Endodermal cell (in vitro differentiated cells): Measurements from ENCODE around the gene NEDD4L. TPM values are rescaled to one million over a fixed set of nuclear protein-coding genes. Genes with fewer than 3 reads are reported as not detected.
A peak's percentile ranks its signal among the peaks of the same experiment; 100 is the strongest.

Experiments used
- DNase-seq: peaks from one replicate; pipeline ENCODE4 v3.0.0-alpha.2; 2017
- H3K27ac ChIP-seq: 2 replicates; pipeline ENCODE4 v1.5.1; 2013; ENCODE audit warnings: mild to moderate bottlenecking, low read depth, low read length, moderate library complexity
- H3K27me3 ChIP-seq: 2 replicates; pipeline ENCODE4 v1.6.1; 2013; ENCODE audit warnings: mild to moderate bottlenecking, low read length, moderate library complexity; ENCODE audit not compliant: insufficient read depth, control insufficient read depth, poor library complexity, severe bottlenecking
- H3K36me3 ChIP-seq: 2 replicates; pipeline ENCODE4 v1.7.0; 2013; ENCODE audit warnings: mild to moderate bottlenecking, low read length, moderate library complexity; ENCODE audit not compliant: control insufficient read depth, insufficient read depth
- H3K4me1 ChIP-seq: one replicate; pipeline ENCODE4 v1.7.0; 2013; ENCODE audit warnings: low read length; ENCODE audit not compliant: control insufficient read depth, insufficient read depth
- H3K4me3 ChIP-seq: 2 replicates; pipeline ENCODE4 v1.5.1; 2013; ENCODE audit warnings: mild to moderate bottlenecking, low read length, moderate library complexity
- H3K9ac ChIP-seq: 2 replicates; pipeline ENCODE4 v1.6.1; 2013; ENCODE audit warnings: mild to moderate bottlenecking, low read length, moderate library complexity; ENCODE audit not compliant: poor library complexity, severe bottlenecking; ENCODE audit errors: extremely low read depth
- H3K9me3 ChIP-seq: 2 replicates; pipeline ENCODE4 v1.6.1; 2013; ENCODE audit warnings: mild to moderate bottlenecking, low read length, moderate library complexity; ENCODE audit not compliant: control insufficient read depth
- H3K27ac Mint-ChIP-seq: 2 replicates; pipeline ENCODE4 v1.8.0; 2020; ENCODE audit warnings: mixed read lengths
- H3K27me3 Mint-ChIP-seq: 2 replicates; pipeline ENCODE4 v1.8.0; 2021; ENCODE audit warnings: mild to moderate bottlenecking, mixed read lengths; ENCODE audit not compliant: insufficient read depth
- H3K36me3 Mint-ChIP-seq: 2 replicates; pipeline ENCODE4 v1.8.0; 2020; ENCODE audit warnings: low read depth, mixed read lengths
- H3K4me1 Mint-ChIP-seq: 2 replicates; pipeline ENCODE4 v1.8.0; 2020; ENCODE audit warnings: mixed read lengths
- H3K4me3 Mint-ChIP-seq: 2 replicates; pipeline ENCODE4 v1.8.0; 2020; ENCODE audit warnings: mild to moderate bottlenecking, moderate library complexity, mixed read lengths
- H3K9me3 Mint-ChIP-seq: 2 replicates; pipeline ENCODE4 v1.8.0; 2020; ENCODE audit warnings: mild to moderate bottlenecking, mixed read lengths
- WGBS, 2 experiments: methylation state at CpG; one replicate each; pipeline versions ENCODE4 v1.1.5 to v1.1.7; 2013; ENCODE audit warnings: missing lambda C conversion rate in 2 of 2, mixed read lengths in 1 of 2; ENCODE audit not compliant: insufficient coverage in 1 of 2, insufficient read length in 1 of 2; 5-methylcytosine and 5-hydroxymethylcytosine counted together
- total RNA-seq, 2 donors: library from RNA; stranded (reverse); fragmentation: NEBNext Ultra II Directional in 1 of 2; extraction: Animal tissue kit (Norgen Biotek cat#: 25700) in 1 of 2; gene quantifications; 2 replicates in 1 of 2; 3 replicates in 1 of 2; pipeline ENCODE4 v1.2.1, GENCODE V29; 2021
- TF ChIP-seq, protein P1 (sequence below): fragments of 200-600 bp; sonication (generic); conservative IDR thresholded peaks from 2 replicates; pipeline ENCODE4 v1.5.0; 2021; ENCODE audit warnings: antibody characterized with exemption, mild to moderate bottlenecking

Gene NEDD4L
- total RNA-seq, 2 donors from 2014 or later: 70.5 to 75.3 TPM

DNA sequence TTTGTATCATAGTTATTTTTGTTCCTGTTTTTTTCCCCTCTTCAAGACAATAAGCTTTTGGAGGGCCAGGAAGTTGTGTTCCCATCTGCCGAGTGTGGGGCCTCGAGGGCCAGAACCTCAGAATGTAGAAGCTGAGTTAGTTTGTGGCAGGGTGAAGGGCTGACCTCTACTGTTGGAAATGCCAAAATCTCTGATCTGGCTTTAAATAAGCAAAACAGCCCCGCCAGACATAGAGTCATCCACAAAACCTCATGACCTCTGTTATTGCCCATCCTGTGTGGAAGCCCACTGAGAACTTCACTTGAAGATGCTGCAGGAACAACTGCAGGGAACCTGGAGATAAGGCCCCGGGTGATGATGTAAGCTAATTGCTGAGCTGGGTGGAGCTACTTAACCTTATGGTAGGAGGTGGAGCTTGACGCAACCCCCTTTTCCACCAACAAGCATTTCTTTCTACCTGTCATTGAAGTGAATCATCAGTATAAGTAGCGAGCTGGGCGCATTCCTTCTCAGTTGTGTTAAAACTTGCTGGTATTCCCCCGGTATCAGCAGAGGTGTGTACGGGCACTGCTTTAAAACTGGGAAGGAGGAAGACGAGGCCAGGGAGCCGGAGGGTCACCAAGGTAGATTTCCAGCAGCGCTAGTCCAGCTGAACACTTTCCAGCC lies 177.2 kb downstream of the NEDD4L start:
- Mint-ChIP-seq H3K36me3 (no peaks in the 10 kb centered on the region), H3K4me3 (peak overlapping the region; percentile 11), H3K27me3 (no peaks in the 10 kb centered on the region), H3K4me1 (peaks cover 48% of the 10 kb centered on the region), H3K27ac (peak overlapping the region; percentile 79), H3K9me3 (no peaks in the 10 kb centered on the region)
- peak; percentile 89 for DNase-seq
- 78 to 80% methylated on average over 8 to 12 of the region's 12 CpGs for WGBS, 2 experiments
- H3K4me3 ChIP-seq: peak overlapping the region; percentile 1
- H3K4me1 ChIP-seq: peaks cover 4% of the 10 kb centered on the region
- H3K9ac ChIP-seq: no peak overlapping the region
- H3K27me3 ChIP-seq: no peaks in the 10 kb centered on the region
- no peaks in the 10 kb centered on the region for H3K36me3 ChIP-seq
- TF ChIP-seq, protein P1, sequence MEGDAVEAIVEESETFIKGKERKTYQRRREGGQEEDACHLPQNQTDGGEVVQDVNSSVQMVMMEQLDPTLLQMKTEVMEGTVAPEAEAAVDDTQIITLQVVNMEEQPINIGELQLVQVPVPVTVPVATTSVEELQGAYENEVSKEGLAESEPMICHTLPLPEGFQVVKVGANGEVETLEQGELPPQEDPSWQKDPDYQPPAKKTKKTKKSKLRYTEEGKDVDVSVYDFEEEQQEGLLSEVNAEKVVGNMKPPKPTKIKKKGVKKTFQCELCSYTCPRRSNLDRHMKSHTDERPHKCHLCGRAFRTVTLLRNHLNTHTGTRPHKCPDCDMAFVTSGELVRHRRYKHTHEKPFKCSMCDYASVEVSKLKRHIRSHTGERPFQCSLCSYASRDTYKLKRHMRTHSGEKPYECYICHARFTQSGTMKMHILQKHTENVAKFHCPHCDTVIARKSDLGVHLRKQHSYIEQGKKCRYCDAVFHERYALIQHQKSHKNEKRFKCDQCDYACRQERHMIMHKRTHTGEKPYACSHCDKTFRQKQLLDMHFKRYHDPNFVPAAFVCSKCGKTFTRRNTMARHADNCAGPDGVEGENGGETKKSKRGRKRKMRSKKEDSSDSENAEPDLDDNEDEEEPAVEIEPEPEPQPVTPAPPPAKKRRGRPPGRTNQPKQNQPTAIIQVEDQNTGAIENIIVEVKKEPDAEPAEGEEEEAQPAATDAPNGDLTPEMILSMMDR: no peak
- no peaks in the 10 kb centered on the region for H3K9me3 ChIP-seq
- H3K27ac ChIP-seq: no peak overlapping the region

DNA sequence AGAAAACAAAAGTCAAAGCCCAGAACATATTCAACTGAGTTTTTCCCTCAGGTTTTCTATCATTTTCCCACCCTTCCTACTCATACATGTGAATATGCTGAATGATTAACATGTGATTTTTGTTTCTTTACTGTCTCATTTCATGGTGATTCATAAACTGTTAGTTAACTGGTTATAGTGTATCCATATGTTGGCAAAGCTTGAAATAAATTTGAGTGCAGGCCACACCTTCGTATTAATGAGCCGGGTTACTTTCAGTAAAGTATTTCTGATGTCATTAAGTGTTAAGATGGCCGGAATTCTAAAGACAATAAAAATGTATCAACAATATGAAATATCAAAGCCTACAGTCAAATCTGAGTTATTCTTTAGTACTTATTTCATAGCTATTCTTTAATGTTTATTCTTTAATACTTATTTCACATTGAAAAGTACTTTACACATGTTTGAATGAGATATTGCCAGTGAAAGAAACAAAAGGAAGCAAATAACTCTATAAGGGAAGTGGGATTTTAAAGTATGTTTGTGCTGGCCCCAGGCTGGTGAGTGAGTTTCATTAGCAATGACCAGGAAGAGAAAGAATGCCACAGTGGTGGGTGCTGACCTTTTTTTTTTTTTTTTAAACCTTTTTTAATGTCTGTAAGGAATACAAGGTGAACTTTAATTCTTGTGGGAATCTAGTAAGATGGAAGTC lies 178.6 kb downstream of the NEDD4L start:
- H3K4me1 ChIP-seq: peaks cover 4% of the 10 kb centered on the region
- TF ChIP-seq, protein P1: no peak
- H3K27me3 ChIP-seq: no peaks in the 10 kb centered on the region
- Mint-ChIP-seq H3K27me3 (no peaks in the 10 kb centered on the region), H3K4me3 (no peak overlapping the region), H3K27ac (peak overlapping the region; percentile 4), H3K4me1 (peaks cover 46% of the 10 kb centered on the region), H3K36me3 (no peaks in the 10 kb centered on the region), H3K9me3 (no peaks in the 10 kb centered on the region)
- H3K27ac ChIP-seq: no peak overlapping the region
- no peak overlapping the region for H3K4me3 ChIP-seq
- WGBS, 2 experiments: 89% methylated on average over 3 of the region's 3 CpGs; no CpG with 5 or more reads in 1 of the 2 experiments
- DNase-seq: no peak
- no peaks in the 10 kb centered on the region for H3K9me3 ChIP-seq
- no peak overlapping the region for H3K9ac ChIP-seq
- H3K36me3 ChIP-seq: no peaks in the 10 kb centered on the region

DNA sequence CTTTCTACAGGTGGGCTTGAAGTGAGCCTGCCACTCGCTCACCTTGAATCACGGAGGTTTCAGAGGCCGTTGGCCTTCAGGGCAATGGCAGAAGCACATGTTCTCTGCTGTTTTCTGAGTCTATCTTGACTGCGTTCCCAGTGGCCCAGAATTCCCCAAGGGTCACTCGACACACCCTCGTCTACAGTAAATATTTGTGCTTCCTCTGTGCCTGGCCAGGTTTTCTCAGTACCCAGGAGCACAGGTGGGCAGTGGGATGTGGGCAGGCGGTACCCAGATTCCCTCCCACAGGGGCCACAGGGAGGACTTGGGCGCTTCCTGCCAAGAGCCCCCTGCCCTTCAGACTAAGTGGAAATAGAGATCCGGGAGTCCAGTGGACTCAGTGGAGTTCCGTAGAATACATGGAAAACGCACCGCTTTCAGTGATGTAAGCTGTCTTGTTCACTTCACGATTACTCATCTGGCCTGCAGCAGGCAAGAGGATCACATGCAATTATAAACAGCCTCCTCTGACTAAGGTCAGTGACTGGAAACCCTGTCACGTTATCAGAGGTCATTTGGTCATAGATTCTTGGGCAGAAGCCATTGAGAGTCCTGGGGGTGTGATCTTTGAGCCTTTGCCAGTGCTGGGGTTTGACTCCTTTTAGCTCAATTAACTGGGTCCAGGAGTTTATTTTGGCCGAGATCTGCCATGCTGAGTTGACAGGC lies 179.8 kb downstream of the NEDD4L start:
- peak overlapping the region; percentile 77 for H3K27ac Mint-ChIP-seq
- no peaks in the 10 kb centered on the region for H3K36me3 Mint-ChIP-seq
- Histone ChIP-seq H3K9ac (no peak overlapping the region), H3K4me1 (peaks cover 4% of the 10 kb centered on the region), H3K27ac (no peak overlapping the region), H3K36me3 (no peaks in the 10 kb centered on the region), H3K27me3 (no peaks in the 10 kb centered on the region), H3K4me3 (no peak overlapping the region), H3K9me3 (no peaks in the 10 kb centered on the region)
- 91 to 92% methylated on average over 14 to 15 of the region's 15 CpGs for WGBS, 2 experiments
- H3K4me3 Mint-ChIP-seq: no peak overlapping the region
- H3K27me3 Mint-ChIP-seq: no peaks in the 10 kb centered on the region
- peaks cover 59% of the 10 kb centered on the region for H3K4me1 Mint-ChIP-seq
- H3K9me3 Mint-ChIP-seq: no peaks in the 10 kb centered on the region
- no peak for DNase-seq
- TF ChIP-seq, protein P1: no peak
